GM21360 (cell line): ENCODE results near the gene AJM1.
"Not testable (repeated sequence)": the region's sequence is repeated elsewhere in the genome, so short reads cannot be mapped to it uniquely, and the experiment has no call there.

Source experiments
- ATAC-seq: cut with Tn5 transposase; IDR thresholded peaks from one replicate; pipeline ENCODE4 v1.9.1; 2021; ENCODE audit warnings: mild to moderate bottlenecking, moderate library complexity; ENCODE audit not compliant: unreplicated experiment

AJM1 gene

GRCh38 chr9:136866898-136867421, 24.7 kb downstream of the AJM1 start:
- not testable (repeated sequence) for ATAC-seq

GRCh38 chr9:136867480-136867879, 25.2 kb downstream of the AJM1 start:
- ATAC-seq: no peak

- no peak for ATAC-seq
Observed at GRCh38 chr9:136867917-136868316, 25.6 kb downstream of the AJM1 start.

GRCh38 chr9:136868644-136869043, 26.4 kb downstream of the AJM1 start:
- no peak for ATAC-seq

GRCh38 chr9:136869611-136870010, 27.3 kb downstream of the AJM1 start:
- not testable (repeated sequence) for ATAC-seq

- ATAC-seq: no peak
Observed at GRCh38 chr9:136875155-136875554, 32.9 kb downstream of the AJM1 start.

GRCh38 chr9:136876476-136876875, 34.2 kb downstream of the AJM1 start:
- no peak for ATAC-seq

- ATAC-seq: no peak
Observed at GRCh38 chr9:136880651-136881050, 38.4 kb downstream of the AJM1 start.

- ATAC-seq: no peak
Observed at GRCh38 chr9:136881691-136882108, 39.4 kb downstream of the AJM1 start.

- no peak for ATAC-seq
Observed at GRCh38 chr9:136882109-136882946, 40.0 kb downstream of the AJM1 start.

GRCh38 chr9:136882947-136883283, 40.6 kb downstream of the AJM1 start:
- not testable (repeated sequence) for ATAC-seq

- not testable (repeated sequence) for ATAC-seq
Observed at GRCh38 chr9:136883670-136884069, 41.4 kb downstream of the AJM1 start.

GRCh38 chr9:136885950-136886578, 43.8 kb downstream of the AJM1 start, which contains the start of gene TRAF2:
TSS of gene TRAF2 (plus strand) at chr9:136886516. CDS start at chr9:136898741, 12,225 bp downstream.
- peak; percentile 72 for ATAC-seq

GRCh38 chr9:136886610-136887597, 44.6 kb downstream of the AJM1 start:
- ATAC-seq: peak; percentile 6

- ATAC-seq: no peak
Observed at GRCh38 chr9:136888454-136888853, 46.2 kb downstream of the AJM1 start.

- ATAC-seq: no peak
Observed at GRCh38 chr9:136889858-136890257, 47.6 kb downstream of the AJM1 start.

- no peak for ATAC-seq
Observed at GRCh38 chr9:136890661-136891060, 48.4 kb downstream of the AJM1 start.
